Measurements from ENCODE around the gene KRT72.

The KRT72 gene

DNA sequence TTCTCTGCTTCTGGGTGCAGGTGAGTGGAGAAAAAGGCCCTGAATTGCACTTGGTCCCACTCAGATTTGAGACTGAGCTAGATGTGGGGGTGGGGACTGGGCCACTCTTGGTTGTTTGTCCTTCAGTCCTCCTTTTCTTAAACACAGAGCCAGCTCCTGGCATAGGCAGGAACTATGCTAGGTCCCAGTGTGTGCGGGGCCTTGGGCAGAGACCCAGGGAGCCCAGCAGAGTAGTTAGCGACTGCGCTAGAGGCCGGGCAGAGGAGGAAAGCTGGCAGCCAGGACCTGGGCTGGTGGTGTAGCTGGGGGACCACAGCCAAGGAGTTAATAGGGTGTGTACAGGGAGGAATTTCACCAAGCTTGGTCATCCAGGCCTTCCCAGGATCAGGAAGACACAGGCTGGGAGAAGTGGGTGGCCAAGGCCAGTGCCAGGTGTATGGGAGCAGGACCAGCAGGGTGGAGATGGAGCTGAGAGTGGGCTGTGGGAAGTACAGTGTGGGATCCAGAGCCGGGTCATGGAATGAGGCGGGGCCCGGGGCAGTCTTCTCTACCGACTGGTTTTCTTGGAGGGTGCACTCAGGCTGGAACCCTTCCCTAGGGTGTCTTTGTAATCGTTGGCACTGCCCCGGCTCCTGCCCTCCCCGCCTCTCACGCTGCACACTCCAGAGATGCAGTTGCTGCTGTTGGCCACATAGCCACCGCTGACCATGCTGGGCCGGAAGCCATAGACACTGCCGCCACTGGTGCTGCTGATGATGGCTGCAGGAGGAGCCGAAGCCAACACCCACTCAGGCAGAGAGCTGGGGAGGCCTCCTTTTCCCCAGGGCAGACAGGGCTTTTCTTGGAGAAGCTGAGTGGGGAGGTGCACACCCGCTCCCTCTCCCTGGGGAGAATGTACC lies 57.0 kb downstream of the KRT72 start:
- no peak for DNase-seq (ENCODE audit: low read depth in 2 of 2, low spot score in 1 of 2)

DNA sequence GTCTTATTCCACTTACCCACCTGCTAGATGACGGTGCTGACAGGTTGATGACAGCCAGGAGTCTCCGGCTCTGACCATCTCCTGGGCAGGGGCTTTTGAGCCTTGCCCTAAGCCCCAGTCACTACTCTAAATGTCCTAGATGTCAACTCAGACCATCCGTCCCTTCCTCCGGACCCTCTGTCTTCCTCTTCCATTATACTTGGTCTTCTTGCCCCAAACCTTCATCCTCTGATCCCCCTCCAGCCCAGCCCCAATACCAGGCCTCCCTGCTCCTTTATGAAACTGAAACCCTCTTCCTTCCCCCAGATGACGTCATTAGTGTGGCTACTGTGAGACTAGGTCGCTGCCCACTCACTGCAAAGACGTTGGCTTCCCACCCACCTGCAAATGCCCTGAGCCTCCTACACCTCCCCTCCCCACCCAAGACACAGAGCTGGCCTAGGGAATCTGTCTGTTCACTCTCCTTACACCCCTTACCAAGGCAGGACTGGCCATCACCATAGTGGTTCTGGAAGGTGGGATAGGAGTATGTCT lies 58.4 kb downstream of the KRT72 start:
- DNase-seq (ENCODE audit: low read depth in 2 of 2, low spot score in 1 of 2) = no peak

DNA sequence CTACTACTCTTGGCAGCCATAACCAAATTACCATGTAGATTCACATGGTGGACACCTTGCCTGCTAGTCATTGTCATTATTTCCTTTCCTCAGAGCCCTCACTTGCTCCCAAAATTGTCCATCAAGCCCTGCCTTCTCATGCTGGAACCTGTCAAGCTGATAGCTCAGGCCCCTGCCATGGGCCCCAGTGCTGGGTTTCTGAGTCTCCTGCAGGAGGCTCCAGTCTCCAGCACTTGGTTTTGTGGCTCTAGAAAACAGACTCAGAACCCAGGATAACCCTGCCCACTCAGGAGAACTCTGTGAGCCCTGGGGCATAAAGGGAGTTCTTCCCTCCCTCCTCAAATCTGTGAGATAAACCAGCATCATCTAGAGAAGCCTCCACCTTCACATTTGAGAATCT lies 59.1 kb downstream of the KRT72 start:
- no peak for DNase-seq (ENCODE audit: low read depth in 2 of 2, low spot score in 1 of 2)

DNA sequence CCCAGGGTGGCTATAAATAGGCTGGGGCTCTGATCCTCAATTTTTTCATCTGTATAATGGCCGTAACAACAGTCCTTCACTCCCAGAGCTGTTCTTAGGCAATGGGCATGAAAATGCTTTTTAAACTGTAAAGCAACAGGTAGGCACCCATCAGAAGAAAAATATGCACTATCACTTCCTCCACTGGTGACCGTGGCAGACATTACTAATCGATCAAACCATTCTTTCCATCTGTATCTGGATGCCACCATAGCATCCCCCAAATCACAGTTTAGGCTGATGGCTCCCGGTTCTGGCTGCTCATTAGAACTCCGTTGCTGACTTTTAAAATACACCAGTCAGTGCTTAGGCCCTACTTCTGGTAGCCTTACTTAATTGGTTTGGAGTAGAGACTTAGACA lies 59.6 kb downstream of the KRT72 start:
- no peak for DNase-seq (ENCODE audit: low read depth in 2 of 2, low spot score in 1 of 2)

DNA sequence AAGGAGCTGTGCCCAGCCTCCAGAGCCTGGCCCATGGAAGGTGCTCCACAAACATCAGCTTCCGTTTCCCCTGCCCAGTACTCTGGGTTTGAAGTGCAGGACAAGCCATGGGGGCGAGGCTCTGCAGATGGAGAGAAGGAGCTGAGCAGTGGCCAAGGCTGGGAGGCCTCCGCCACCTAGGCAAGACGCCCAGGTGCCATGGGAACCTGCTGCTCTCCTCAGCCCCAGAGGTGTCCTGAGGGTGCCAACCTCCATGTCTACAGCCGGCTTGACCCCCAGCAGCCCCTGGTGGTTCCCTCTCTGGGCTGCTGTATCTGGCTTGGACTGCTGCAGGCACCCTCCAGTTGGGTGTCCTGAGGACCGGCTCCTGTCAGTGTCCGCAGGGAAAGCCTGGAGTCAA lies 60.7 kb downstream of the KRT72 start:
- DNase-seq (ENCODE audit: low read depth in 2 of 2, low spot score in 1 of 2) = no peak

DNA sequence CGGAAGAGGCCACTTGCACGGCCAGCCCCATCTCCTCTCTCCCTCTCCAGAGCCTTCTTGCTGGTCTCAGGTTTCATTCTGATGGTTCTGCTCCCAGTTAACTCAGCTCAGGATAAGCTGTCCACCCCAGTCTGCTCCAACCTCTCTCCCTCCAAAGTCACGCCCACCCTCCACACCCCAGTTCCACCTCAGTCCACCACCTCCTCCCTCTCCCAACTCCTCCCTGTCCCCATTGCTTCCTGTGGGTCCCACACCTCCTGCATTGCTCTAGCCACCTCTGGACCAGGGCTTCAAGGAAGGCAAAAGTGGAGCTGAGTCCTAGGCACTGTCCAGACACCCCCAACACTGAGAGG lies 61.5 kb downstream of the KRT72 start:
- DNase-seq (ENCODE audit: low read depth in 2 of 2, low spot score in 1 of 2) = no peak

DNA sequence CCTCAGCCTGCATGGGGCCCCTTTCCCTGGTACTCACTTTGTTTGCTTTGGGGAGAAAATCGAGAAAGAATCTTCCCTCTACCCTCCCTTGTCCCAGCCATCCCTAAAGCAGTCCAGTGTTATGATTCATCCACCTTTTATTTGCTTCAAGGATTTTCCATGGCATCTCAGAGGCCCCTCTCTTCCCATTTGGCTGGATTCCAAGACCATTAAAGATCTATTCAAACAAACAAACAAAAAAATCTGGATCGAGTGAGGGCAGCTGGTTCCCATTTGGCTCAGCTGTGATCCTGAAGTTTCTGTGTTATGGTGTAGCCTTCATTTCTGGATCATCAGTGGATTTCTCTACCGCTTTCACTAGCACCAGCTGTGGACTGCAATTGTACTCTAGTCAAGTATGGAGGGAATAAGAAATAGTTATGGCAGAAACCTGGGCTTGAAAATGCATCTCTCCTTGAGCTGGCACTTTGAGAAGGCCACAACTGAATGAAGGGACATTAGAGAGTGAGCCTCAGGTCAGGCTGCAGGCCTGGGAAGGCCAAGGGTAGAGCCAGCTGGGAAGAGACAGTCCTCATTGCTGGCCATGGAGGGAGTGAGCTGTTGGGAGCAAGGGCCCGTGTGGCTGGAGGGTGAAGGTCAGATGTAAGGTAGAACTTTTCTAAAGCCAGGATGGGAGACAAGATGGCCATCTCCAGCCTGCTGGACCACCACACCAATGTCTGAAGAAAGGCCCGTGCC lies 62.0 kb downstream of the KRT72 start:
- no peak for DNase-seq (ENCODE audit: low read depth in 2 of 2, low spot score in 1 of 2)

DNA sequence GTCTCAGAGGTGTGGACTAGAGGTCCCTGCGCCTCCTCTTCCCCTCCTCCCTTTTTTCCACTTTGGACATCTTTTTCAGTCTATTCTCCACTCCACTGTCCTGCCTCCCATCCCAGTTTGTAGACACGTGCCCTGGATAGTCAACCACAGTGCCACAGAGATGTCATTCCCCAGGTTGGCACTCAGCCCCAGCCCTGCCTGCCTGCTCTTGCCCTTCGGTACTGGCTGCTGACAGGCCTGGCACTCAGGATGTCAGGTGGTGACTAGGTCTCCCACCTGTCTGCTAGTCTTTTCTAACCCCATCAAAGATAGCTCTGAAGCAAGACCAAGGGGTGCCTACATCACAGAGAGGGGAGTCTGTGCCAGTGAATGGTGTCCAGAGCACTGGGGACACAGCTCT lies 64.2 kb downstream of the KRT72 start:
- DNase-seq (ENCODE audit: low read depth in 2 of 2, low spot score in 1 of 2) = no peak

Data from stimulated activated CD8-positive, alpha-beta memory T cell treated with anti-CD3 and anti-CD28 coated beads, Interleukin-4, amount 100 ng/mL, for 4 hours (primary cell).